Activated CD8-positive, alpha-beta T cell treated with anti-CD3 and anti-CD28 coated beads, Interleukin-2, amount 10 ng/mL, durations not matched to agents 7 days and 5 days (primary cell): ENCODE results near the gene C2orf81. TPM values are rescaled to one million over a fixed set of nuclear protein-coding genes. Genes with fewer than 3 reads are reported as not detected.

Experiments
- ATAC-seq: fragments of 150-1000 bp; cut with Tn5 transposase; one replicate; pipeline ENCODE4 v1.10.0; 2021; ENCODE audit warnings: moderate library complexity
- CTCF ChIA-PET: fragments of 350-600 bp; sonication (Branson Sonifier 250); formaldehyde crosslinking; loops from one replicate; lab custom pipeline; 2021; ENCODE audit warnings: antibody characterized with exemption; lab: Charles Lee
- POLR2A ChIA-PET: fragments of 350-600 bp; sonication (Branson Sonifier 250); formaldehyde crosslinking; loops from one replicate; lab custom pipeline; 2021; ENCODE audit warnings: antibody characterized with exemption; lab: Charles Lee
- DNase-seq: peaks from one replicate; pipeline ENCODE4 v3.0.0-alpha.2; 2020
- H3K27ac Mint-ChIP-seq: one replicate; pipeline ENCODE4 v1.8.0; 2021; ENCODE audit warnings: mild to moderate bottlenecking, mixed read lengths
- H3K27me3 Mint-ChIP-seq: one replicate; pipeline ENCODE4 v1.8.0; 2021; ENCODE audit warnings: low read depth, mixed read lengths
- H3K36me3 Mint-ChIP-seq: one replicate; pipeline ENCODE4 v1.8.0; 2021; ENCODE audit warnings: low read depth, mixed read lengths
- H3K4me1 Mint-ChIP-seq: one replicate; pipeline ENCODE4 v1.8.0; 2021; ENCODE audit warnings: low read depth, mixed read lengths
- H3K4me3 Mint-ChIP-seq: one replicate; pipeline ENCODE4 v1.8.0; 2021; ENCODE audit warnings: mild to moderate bottlenecking, mixed read lengths
- H3K9me3 Mint-ChIP-seq: one replicate; pipeline ENCODE4 v1.8.0; 2022; ENCODE audit warnings: mixed read lengths; ENCODE audit not compliant: insufficient read depth
- total RNA-seq, 2 experiments: library from RNA; stranded (reverse); gene quantifications; one replicate each; pipeline ENCODE4 v1.2.3, GENCODE V29; 2021

Gene C2orf81
- total RNA-seq, 2 experiments from 2014 or later = 1.5 TPM

DNA sequence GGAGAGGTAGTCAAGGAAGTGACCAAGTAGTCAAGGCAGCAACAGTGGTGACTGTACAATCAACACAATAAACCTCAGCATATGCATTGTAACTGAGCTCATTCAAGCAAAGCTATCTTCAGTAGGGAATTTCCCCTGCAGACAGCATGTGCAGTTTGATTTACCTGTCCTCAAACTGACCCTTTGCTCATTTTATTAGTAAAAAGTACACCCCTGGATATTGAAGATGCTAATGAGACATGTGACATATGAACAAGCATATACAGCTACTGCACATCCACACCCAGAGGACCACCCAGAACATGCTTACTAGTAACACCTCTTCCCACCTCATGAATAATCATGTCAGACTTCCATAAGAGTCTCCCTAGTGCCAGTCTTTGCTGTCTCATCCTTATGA lies 15.4 kb downstream of the C2orf81 start:
- peaks cover 12% of the 10 kb centered on the region for H3K27me3 Mint-ChIP-seq
- H3K36me3 Mint-ChIP-seq = no peaks in the 10 kb centered on the region
- no peak for ATAC-seq
- ChIA-PET CTCF (interaction anchor here (1.0 kb wide), 1 partner anchor 71 kb away, joined by 3 read pairs; no protein-coding TSS in a partner anchor), POLR2A (no interaction called here)
- no peaks in the 10 kb centered on the region for H3K4me1 Mint-ChIP-seq
- no peaks in the 10 kb centered on the region for H3K9me3 Mint-ChIP-seq
- no peak overlapping the region for H3K4me3 Mint-ChIP-seq
- no peak overlapping the region for H3K27ac Mint-ChIP-seq
- DNase-seq = no peak

DNA sequence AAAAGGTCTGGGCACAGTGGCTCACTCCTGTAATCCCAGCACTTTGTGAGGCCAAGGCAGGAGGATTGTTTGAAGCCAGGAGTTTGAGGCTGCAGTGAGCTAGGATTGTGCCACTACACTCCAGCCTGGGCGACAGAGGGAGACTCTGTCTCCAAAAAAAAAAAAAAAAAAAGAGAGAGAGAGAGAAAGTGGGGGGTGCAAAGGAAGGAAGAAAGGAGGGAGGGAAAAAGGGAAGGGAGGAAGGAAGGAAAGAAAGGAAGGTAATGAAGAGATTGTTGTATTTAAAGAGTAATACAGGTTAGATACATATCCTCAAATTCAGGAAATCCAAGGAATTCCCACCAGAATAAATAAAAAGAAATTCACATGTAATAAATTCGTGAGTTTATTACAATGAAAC lies 19.5 kb downstream of the C2orf81 start:
- no peaks in the 10 kb centered on the region for H3K36me3 Mint-ChIP-seq
- no peak for DNase-seq
- H3K27ac Mint-ChIP-seq = no peak overlapping the region
- ATAC-seq = no peak
- peaks cover 5% of the 10 kb centered on the region for H3K4me1 Mint-ChIP-seq
- ChIA-PET CTCF (interaction anchor here (0.9 to 3.7 kb wide), 5 partner anchors 11 to 161 kb away, joined by 4 to 22 read pairs (median 10); partner anchors contain the start of genes C2orf81 and WDR54), POLR2A (no interaction called here)
- no peak overlapping the region for H3K4me3 Mint-ChIP-seq
- peaks cover 9% of the 10 kb centered on the region for H3K27me3 Mint-ChIP-seq
- H3K9me3 Mint-ChIP-seq = no peaks in the 10 kb centered on the region

DNA sequence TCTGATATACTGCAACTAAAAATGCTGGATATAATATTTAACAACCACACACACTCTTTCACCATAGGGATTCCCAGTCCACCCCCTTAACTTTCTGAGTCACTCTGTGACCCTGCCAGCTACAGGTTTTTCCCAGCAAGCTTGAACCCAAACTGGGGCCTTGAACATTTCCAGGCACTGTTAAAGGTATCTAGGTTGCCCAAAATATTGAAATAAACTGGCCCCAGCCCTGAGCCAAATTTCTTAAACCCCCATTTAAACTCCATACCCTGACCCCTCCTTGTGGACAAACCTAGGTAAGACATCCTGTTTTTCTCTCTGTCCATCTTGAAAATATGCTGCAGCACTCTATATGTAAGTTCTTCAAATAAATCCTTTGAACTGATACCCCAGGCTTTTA lies 21.6 kb downstream of the C2orf81 start:
- POLR2A ChIA-PET = no interaction called here
- CTCF ChIA-PET = interaction anchor here (1.0 to 3.7 kb wide), 4 partner anchors 9 to 150 kb away, joined by 3 to 22 read pairs (median 12); no protein-coding TSS in a partner anchor
- Mint-ChIP-seq H3K4me3 (no peak overlapping the region), H3K36me3 (no peaks in the 10 kb centered on the region), H3K27ac (no peak overlapping the region), H3K9me3 (no peaks in the 10 kb centered on the region), H3K4me1 (peaks cover 5% of the 10 kb centered on the region), H3K27me3 (peaks cover 9% of the 10 kb centered on the region)
- ATAC-seq (peak; percentile 80), DNase-seq (peak; percentile 51)

GRCh38 chr2:74396149-74396548 lies 25.3 kb downstream of the C2orf81 start:
- DNase-seq (no peak), ATAC-seq (no peak)
- CTCF ChIA-PET = interaction anchor here (1.2 to 2.3 kb wide), 2 partner anchors 44 to 146 kb away, joined by 3 to 7 read pairs; no protein-coding TSS in a partner anchor
- Mint-ChIP-seq H3K36me3 (no peaks in the 10 kb centered on the region), H3K4me3 (no peak overlapping the region), H3K9me3 (no peaks in the 10 kb centered on the region), H3K27me3 (peaks cover 10% of the 10 kb centered on the region), H3K4me1 (peaks cover 10% of the 10 kb centered on the region), H3K27ac (no peak overlapping the region)
- POLR2A ChIA-PET = no interaction called here

DNA sequence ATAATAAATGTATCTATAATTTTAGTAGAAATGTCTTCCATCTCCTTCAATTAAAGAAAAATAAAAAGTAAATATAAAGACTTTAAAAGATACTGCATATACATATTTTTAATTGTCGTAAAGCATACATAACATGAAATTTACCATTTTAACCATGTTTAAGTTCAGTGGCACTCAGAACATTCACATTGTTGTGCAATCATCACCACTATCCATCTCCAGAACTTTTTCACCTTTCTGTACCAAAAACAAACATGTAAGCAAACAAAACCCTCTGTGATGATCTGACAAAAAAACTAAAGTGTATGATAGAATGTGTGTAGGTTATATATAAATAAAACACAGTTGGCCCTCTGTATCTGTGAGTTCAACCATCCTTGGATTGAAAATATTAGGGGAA lies 27.9 kb downstream of the C2orf81 start:
- no peak overlapping the region for H3K4me3 Mint-ChIP-seq
- ATAC-seq = no peak
- no peaks in the 10 kb centered on the region for H3K9me3 Mint-ChIP-seq
- peaks cover 6% of the 10 kb centered on the region for H3K27me3 Mint-ChIP-seq
- POLR2A ChIA-PET = no interaction called here
- no peak overlapping the region for H3K27ac Mint-ChIP-seq
- CTCF ChIA-PET = interaction anchor here (1.4 to 3.5 kb wide), 2 partner anchors 59 to 61 kb away, joined by 3 to 35 read pairs; no protein-coding TSS in a partner anchor
- no peaks in the 10 kb centered on the region for H3K36me3 Mint-ChIP-seq
- H3K4me1 Mint-ChIP-seq = peaks cover 7% of the 10 kb centered on the region
- no peak for DNase-seq

DNA sequence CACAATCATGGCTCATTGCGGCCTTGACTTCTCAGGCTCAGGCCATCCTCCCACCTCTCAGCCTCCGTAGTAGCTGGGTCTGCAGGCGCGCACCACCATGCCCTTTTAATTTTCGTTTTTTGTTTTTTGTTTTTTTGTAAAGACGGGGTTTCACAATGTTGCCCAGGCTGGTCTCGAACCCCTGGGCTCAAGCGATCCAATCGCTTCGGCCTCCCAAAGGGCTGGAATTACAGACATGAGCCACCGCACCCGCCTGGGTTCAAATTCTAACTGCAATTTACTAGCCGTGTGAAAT lies 29.0 kb downstream of the C2orf81 start:
- Mint-ChIP-seq H3K27me3 (peaks cover 6% of the 10 kb centered on the region), H3K4me3 (no peak overlapping the region), H3K4me1 (peaks cover 7% of the 10 kb centered on the region), H3K9me3 (no peaks in the 10 kb centered on the region), H3K36me3 (no peaks in the 10 kb centered on the region), H3K27ac (peak overlapping the region; percentile 18)
- no peak for DNase-seq
- ChIA-PET CTCF (interaction anchor here (0.6 to 3.5 kb wide), 22 partner anchors 8 to 569 kb away, joined by 3 to 35 read pairs (median 4); partner anchors contain the start of genes HK2 and MTHFD2), POLR2A (interaction anchor here (0.7 to 1.7 kb wide), 5 partner anchors 10 to 564 kb away, joined by 3 to 7 read pairs (median 5); partner anchors contain the start of genes C2orf81, MOB1A, STAMBP and WDR54)
- ATAC-seq = no peak

DNA sequence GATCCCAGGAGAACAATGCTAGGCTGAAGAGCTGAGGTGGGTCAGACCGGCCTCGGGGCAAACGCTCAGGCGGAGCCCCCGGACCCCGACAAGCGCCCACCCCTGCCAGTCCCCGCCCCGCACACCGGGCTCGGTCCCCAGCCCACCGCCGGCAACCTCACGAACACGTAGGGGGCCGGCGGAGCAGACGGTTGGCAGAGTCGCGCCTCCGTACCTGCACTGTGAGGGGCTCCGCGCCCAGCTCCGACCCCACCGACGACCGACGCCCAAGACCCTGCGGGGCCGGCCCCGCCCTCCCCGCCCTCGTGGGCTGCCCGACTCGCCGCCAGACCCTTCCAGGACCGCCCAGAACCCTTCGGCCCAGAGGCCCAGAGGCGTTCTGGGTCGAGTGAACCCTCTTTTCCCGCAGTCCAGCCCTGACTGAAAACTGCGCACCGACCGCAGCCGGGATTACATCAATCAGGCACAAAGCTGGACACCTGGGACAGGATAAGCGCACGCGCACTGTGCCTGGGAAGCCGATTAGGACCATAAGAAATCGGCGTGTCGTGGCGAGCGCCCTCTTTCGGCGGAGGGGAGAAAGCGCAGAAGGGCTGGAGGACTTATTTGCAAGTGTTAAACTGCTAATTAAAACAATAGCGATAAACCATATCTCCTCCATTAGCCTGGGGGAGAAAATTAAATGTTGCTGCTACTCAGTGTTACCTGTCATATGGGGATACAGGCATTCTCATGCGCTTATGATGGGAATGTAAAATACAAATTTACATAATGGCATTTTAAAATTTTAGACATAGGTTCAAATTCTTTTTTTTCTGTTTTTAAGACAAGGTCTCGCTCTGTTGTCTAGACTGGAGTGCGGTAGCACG lies 29.6 kb downstream of the C2orf81 start:
- POLR2A ChIA-PET = interaction anchor here (0.6 to 1.7 kb wide), 6 partner anchors 10 to 564 kb away, joined by 3 to 7 read pairs (median 4); partner anchors contain the start of genes C2orf81, MOB1A, MTHFD2 and STAMBP
- DNase-seq (peak; percentile 97), ATAC-seq (peak; percentile 88)
- CTCF ChIA-PET = interaction anchor here (0.6 to 3.5 kb wide), 40 partner anchors 8 to 569 kb away, joined by 3 to 35 read pairs (median 4); partner anchors contain the start of genes BOLA3, C2orf81, HK2 and INO80B
- Mint-ChIP-seq H3K4me3 (peak overlapping the region; percentile 93), H3K27me3 (peaks cover 6% of the 10 kb centered on the region), H3K36me3 (no peaks in the 10 kb centered on the region), H3K27ac (peak overlapping the region; percentile 99), H3K4me1 (peaks cover 7% of the 10 kb centered on the region), H3K9me3 (no peaks in the 10 kb centered on the region)

DNA sequence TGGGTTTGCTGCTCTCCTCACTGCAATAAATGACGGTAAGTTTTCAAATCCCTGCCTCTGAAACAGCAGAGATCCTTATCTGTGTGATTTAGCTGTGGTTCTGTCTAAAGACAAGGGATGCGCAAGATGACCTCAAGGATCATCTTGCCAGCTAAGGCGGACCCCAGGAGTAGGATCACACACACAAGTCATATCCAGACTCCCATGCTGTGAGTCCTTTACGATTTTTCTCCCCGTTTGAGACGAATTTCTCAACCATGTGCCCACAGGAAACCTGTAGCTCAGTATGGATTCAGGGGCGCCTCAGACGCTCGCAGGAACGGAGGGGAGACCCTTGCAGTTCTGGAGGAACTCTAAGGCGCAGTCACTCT lies 30.2 kb downstream of the C2orf81 start:
- peak overlapping the region; percentile 93 for H3K4me3 Mint-ChIP-seq
- peaks cover 6% of the 10 kb centered on the region for H3K27me3 Mint-ChIP-seq
- H3K36me3 Mint-ChIP-seq = no peaks in the 10 kb centered on the region
- H3K27ac Mint-ChIP-seq = peak overlapping the region; percentile 99
- POLR2A ChIA-PET = interaction anchor here (0.6 to 1.7 kb wide), 6 partner anchors 9 to 563 kb away, joined by 3 to 7 read pairs (median 4); partner anchors contain the start of genes C2orf81, MOB1A, MTHFD2 and STAMBP
- peaks cover 7% of the 10 kb centered on the region for H3K4me1 Mint-ChIP-seq
- no peaks in the 10 kb centered on the region for H3K9me3 Mint-ChIP-seq
- CTCF ChIA-PET = interaction anchor here (0.7 to 3.5 kb wide), 36 partner anchors 9 to 568 kb away, joined by 3 to 35 read pairs (median 4); partner anchors contain the start of genes BOLA3, C2orf81, HK2 and INO80B
- ATAC-seq (peak; percentile 64), DNase-seq (no peak)

DNA sequence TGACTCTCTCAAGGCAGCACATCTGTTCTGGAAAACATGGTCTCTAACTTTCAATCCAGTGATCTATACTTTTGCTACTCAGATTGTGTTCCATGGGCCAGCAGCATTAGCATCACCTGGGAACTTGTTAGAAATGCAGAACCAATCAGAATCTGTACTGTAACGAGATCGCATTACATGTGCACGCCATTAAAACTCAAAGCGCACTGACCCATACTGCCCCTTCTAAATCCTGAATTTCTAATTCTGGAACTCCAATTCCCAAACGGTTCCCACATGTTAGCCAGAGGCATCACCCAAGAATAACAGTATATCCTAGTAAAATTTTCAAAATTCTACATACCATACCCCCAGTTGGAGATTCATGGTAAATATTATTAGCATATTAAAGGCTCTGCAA lies 30.8 kb downstream of the C2orf81 start:
- Mint-ChIP-seq H3K9me3 (no peaks in the 10 kb centered on the region), H3K36me3 (no peaks in the 10 kb centered on the region), H3K4me1 (peaks cover 7% of the 10 kb centered on the region), H3K27ac (no peak overlapping the region), H3K27me3 (peaks cover 6% of the 10 kb centered on the region), H3K4me3 (peak overlapping the region; percentile 93)
- DNase-seq (no peak), ATAC-seq (no peak)
- CTCF ChIA-PET = interaction anchor here (1.0 to 3.5 kb wide), 22 partner anchors 8 to 567 kb away, joined by 3 to 35 read pairs (median 6); partner anchors contain the start of genes BOLA3, C2orf81, HK2 and INO80B
- POLR2A ChIA-PET = interaction anchor here (1.3 to 1.7 kb wide), 4 partner anchors 8 to 212 kb away, joined by 3 to 7 read pairs (median 6); partner anchors contain the start of genes C2orf81, MOB1A, MTHFD2 and WDR54

DNA sequence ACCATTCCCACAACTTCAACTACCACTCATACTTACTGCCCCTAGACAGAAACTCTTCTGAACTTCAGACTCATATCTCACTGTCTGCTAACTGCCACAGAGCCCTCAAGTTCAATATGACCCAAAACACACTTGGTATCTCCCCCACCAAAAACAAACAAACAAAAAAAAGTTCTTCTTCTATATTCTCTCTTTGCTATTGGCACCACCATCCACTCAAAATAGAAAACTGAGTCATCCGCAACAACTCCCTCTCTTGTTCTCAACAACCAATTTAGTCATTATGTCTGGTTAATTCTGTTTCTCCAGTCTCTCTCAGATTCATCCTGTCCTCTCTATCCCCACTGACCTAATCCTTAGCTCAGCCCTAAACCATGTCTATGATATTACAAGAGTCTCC lies 34.1 kb downstream of the C2orf81 start:
- DNase-seq (no peak), ATAC-seq (no peak)
- H3K4me3 Mint-ChIP-seq = no peak overlapping the region
- no peak overlapping the region for H3K27ac Mint-ChIP-seq
- no peaks in the 10 kb centered on the region for H3K27me3 Mint-ChIP-seq
- ChIA-PET POLR2A (no interaction called here), CTCF (interaction anchor here (2.8 kb wide), 1 partner anchor 52 kb away, joined by 11 read pairs; no protein-coding TSS in a partner anchor)
- no peaks in the 10 kb centered on the region for H3K9me3 Mint-ChIP-seq
- peaks cover 6% of the 10 kb centered on the region for H3K4me1 Mint-ChIP-seq
- peaks cover 3% of the 10 kb centered on the region for H3K36me3 Mint-ChIP-seq

- POLR2A ChIA-PET = no interaction called here
- peaks cover 3% of the 10 kb centered on the region for H3K36me3 Mint-ChIP-seq
- DNase-seq = no peak
- H3K4me1 Mint-ChIP-seq = peaks cover 13% of the 10 kb centered on the region
- no peak overlapping the region for H3K27ac Mint-ChIP-seq
- no peaks in the 10 kb centered on the region for H3K27me3 Mint-ChIP-seq
- no peak overlapping the region for H3K4me3 Mint-ChIP-seq
- CTCF ChIA-PET = no interaction called here
- ATAC-seq = no peak
- no peaks in the 10 kb centered on the region for H3K9me3 Mint-ChIP-seq
Measured at GRCh38 chr2:74385396-74385795, 36.0 kb downstream of the C2orf81 start.
